ENCODE measurements around the gene RHCG. TPM values are rescaled to one million over a fixed set of nuclear protein-coding genes. Genes with fewer than 3 reads are reported as not detected.

Gene RHCG
- total RNA-seq, 1 donor, result not detected

DNA sequence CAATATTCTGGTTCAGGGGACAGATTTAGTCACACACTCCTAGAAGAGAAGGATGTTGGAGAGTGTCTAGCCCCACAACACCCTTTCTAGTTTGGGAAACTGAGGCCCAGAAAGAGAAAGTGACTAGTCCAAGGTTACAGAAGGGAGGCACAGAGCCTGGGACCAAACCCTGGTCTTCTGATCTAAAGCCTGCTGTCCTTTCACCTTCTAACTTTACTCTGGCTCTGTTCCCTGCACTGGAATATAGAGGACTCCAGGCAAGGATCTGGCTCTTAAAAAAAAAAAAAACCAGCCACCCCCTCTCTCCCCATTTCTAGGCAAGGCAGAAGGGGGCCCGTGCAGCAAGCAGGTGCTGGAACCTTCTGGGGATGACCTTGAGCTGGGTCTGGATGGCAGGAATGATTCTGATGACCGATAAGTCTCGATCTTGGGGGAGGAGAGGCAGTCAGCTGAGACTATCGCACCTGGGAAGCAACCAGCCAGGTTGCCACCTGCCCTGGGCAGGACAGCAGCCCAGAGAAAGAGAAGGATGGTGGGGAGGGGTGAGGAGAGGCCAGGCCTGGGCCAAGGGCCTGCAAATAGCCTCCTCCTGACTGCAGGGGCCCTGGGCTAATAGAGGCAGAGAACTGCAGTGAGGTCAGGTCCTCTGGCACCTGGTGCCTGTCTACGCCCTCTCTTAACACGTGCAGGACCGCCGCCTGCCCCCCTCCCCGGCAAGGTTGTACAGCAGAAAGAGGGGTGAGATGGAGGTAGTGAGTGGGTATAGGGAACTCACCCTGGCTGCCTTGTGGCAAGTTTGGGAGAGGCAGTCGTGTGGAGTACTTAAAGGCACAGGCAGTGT, 30.4 kb upstream of the RHCG start:
- no peaks in the 10 kb centered on the region for H3K36me3 ChIP-seq (ENCODE audit: insufficient read depth, low read length)
- no peak for DNase-seq (ENCODE audit: insufficient read length, low spot score, missing footprints)
- no peak overlapping the region for H3K4me3 ChIP-seq (ENCODE audit: insufficient read depth, low read length)
- H4K20me1 ChIP-seq (ENCODE audit: insufficient read depth, low read length), result no peaks in the 10 kb centered on the region
- no peaks in the 10 kb centered on the region for H3K4me1 ChIP-seq (ENCODE audit: insufficient read depth, low read length)
- TF ChIP-seq, protein P1, sequence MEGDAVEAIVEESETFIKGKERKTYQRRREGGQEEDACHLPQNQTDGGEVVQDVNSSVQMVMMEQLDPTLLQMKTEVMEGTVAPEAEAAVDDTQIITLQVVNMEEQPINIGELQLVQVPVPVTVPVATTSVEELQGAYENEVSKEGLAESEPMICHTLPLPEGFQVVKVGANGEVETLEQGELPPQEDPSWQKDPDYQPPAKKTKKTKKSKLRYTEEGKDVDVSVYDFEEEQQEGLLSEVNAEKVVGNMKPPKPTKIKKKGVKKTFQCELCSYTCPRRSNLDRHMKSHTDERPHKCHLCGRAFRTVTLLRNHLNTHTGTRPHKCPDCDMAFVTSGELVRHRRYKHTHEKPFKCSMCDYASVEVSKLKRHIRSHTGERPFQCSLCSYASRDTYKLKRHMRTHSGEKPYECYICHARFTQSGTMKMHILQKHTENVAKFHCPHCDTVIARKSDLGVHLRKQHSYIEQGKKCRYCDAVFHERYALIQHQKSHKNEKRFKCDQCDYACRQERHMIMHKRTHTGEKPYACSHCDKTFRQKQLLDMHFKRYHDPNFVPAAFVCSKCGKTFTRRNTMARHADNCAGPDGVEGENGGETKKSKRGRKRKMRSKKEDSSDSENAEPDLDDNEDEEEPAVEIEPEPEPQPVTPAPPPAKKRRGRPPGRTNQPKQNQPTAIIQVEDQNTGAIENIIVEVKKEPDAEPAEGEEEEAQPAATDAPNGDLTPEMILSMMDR (IDR thresholded peaks at IDR 0.05; ENCODE audit: extremely low read depth, low read depth, low read length), result no peak
- H3K79me2 ChIP-seq (ENCODE audit: insufficient read depth, low read length), result no peaks in the 10 kb centered on the region
- H3K9me3 ChIP-seq (ENCODE audit: low read depth, low read length), result no peaks in the 10 kb centered on the region
- H3K27me3 ChIP-seq (ENCODE audit: insufficient read depth, low read length), result peaks cover 28% of the 10 kb centered on the region
- H3K4me2 ChIP-seq (ENCODE audit: insufficient read depth, low read length), result no peak overlapping the region
- no peak overlapping the region for H3K27ac ChIP-seq (ENCODE audit: low read depth, low read length)
- H2AFZ ChIP-seq (ENCODE audit: low read length), result no peak overlapping the region

DNA sequence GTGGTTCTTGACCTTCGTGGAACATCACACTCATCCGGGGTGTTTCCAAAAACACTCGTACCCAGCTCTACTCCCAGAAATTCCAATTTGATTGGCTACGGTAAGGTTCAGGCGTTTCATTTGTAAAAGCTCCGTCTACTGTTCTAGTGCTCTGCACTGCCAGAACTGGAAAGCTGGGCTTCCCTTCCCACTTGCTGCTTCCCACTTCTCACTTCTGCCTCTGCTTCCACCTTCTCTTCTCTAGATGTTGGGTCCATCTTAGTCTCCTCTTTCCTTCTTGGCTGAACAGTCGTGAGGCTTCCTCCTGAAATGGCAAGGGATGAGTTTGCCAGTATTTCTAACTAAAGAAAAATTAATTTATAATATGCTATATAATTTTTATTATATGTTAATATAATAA, 29.8 kb upstream of the RHCG start:
- Histone ChIP-seq H3K4me2 (ENCODE audit: insufficient read depth, low read length) (no peak overlapping the region), H3K79me2 (ENCODE audit: insufficient read depth, low read length) (no peaks in the 10 kb centered on the region), H2AFZ (ENCODE audit: low read length) (no peak overlapping the region), H4K20me1 (ENCODE audit: insufficient read depth, low read length) (no peaks in the 10 kb centered on the region), H3K27ac (ENCODE audit: low read depth, low read length) (no peak overlapping the region), H3K9me3 (ENCODE audit: low read depth, low read length) (no peaks in the 10 kb centered on the region), H3K4me3 (ENCODE audit: insufficient read depth, low read length) (no peak overlapping the region), H3K4me1 (ENCODE audit: insufficient read depth, low read length) (no peaks in the 10 kb centered on the region), H3K36me3 (ENCODE audit: insufficient read depth, low read length) (no peaks in the 10 kb centered on the region), H3K27me3 (ENCODE audit: insufficient read depth, low read length) (peaks cover 28% of the 10 kb centered on the region)
- TF ChIP-seq, protein P1 (IDR thresholded peaks at IDR 0.05; ENCODE audit: extremely low read depth, low read depth, low read length), result no peak
- DNase-seq (ENCODE audit: insufficient read length, low spot score, missing footprints), result no peak

DNA sequence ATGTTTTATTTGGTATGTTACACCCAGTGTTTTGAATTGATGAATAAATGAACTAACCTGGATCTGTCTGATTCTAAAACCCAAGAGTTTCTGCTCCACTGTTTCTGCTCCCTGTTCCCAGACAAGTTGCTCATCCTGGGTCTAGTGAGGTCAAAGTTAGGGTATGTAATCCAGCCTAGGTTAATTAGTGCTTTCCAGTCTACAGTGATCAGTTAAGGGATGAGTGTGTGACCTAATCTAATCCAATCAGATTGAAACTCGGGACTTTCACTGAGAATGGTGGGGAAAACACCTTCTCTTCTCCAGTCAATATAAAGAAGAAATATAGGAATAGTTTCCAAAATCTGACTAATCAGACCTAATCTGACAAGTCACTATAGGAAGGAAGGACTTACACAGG, 27.8 kb upstream of the RHCG start:
- Histone ChIP-seq H3K4me1 (ENCODE audit: insufficient read depth, low read length) (no peaks in the 10 kb centered on the region), H4K20me1 (ENCODE audit: insufficient read depth, low read length) (no peaks in the 10 kb centered on the region), H2AFZ (ENCODE audit: low read length) (no peak overlapping the region), H3K4me3 (ENCODE audit: insufficient read depth, low read length) (no peak overlapping the region), H3K27ac (ENCODE audit: low read depth, low read length) (no peak overlapping the region), H3K79me2 (ENCODE audit: insufficient read depth, low read length) (no peaks in the 10 kb centered on the region), H3K36me3 (ENCODE audit: insufficient read depth, low read length) (no peaks in the 10 kb centered on the region), H3K9me3 (ENCODE audit: low read depth, low read length) (no peaks in the 10 kb centered on the region), H3K4me2 (ENCODE audit: insufficient read depth, low read length) (no peak overlapping the region), H3K27me3 (ENCODE audit: insufficient read depth, low read length) (peaks cover 28% of the 10 kb centered on the region)
- no peak for DNase-seq (ENCODE audit: insufficient read length, low spot score, missing footprints)
- TF ChIP-seq, protein P1 (IDR thresholded peaks at IDR 0.05; ENCODE audit: extremely low read depth, low read depth, low read length), result no peak

DNA sequence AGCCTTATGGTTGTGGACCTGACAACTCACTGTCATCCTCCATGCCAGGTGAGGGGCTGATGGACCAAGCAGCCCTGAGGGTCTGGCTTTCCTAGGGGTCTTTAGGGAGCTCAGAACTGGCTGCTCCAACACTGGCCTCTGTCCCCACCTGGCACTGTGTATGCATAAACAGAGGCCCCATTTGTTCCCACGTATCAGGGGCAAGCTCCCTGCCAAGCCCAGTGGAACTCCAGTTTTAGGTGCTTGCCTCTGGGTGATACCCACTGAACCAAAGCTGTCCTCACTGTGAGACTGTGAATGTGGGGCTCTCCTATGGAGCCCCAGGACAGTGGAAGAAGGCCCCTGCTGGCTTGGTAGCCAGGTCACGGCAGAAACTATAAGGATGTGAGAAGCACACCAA, 26.7 kb upstream of the RHCG start:
- Histone ChIP-seq H3K9me3 (ENCODE audit: low read depth, low read length) (no peaks in the 10 kb centered on the region), H2AFZ (ENCODE audit: low read length) (no peak overlapping the region), H4K20me1 (ENCODE audit: insufficient read depth, low read length) (no peaks in the 10 kb centered on the region), H3K4me3 (ENCODE audit: insufficient read depth, low read length) (no peak overlapping the region), H3K27me3 (ENCODE audit: insufficient read depth, low read length) (peaks cover 26% of the 10 kb centered on the region), H3K27ac (ENCODE audit: low read depth, low read length) (no peak overlapping the region), H3K36me3 (ENCODE audit: insufficient read depth, low read length) (no peaks in the 10 kb centered on the region), H3K79me2 (ENCODE audit: insufficient read depth, low read length) (no peaks in the 10 kb centered on the region), H3K4me1 (ENCODE audit: insufficient read depth, low read length) (no peaks in the 10 kb centered on the region), H3K4me2 (ENCODE audit: insufficient read depth, low read length) (no peak overlapping the region)
- no peak for DNase-seq (ENCODE audit: insufficient read length, low spot score, missing footprints)
- TF ChIP-seq, protein P1 (IDR thresholded peaks at IDR 0.05; ENCODE audit: extremely low read depth, low read depth, low read length), result no peak

Data from osteoblast (primary cell).